ENCODE results near the gene GRIK2.

The GRIK2 gene

GRCh38 chr6:101462576-101462975 is 69.1 kb downstream of the GRIK2 start:
- no peak for DNase-seq

DNA sequence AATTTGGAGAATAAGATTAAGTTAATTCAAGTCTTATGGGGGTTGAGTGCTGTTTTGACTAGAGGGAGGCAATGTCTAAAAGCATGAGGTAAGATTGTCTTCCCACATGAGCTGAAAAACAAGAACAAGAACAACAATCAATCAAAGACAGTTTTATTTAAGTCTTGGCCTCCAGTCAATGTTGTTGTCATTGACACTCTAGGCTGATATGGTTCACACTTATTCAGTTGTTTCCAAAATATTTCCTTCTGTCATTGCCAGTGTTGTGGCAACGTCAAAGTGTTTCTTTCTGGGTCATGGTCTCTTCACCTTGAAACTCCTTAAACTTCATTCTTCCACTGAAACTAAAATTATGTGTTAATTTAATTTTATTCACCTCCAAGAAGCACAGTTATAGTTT is 72.4 kb downstream of the GRIK2 start:
- no peak for DNase-seq

DNA sequence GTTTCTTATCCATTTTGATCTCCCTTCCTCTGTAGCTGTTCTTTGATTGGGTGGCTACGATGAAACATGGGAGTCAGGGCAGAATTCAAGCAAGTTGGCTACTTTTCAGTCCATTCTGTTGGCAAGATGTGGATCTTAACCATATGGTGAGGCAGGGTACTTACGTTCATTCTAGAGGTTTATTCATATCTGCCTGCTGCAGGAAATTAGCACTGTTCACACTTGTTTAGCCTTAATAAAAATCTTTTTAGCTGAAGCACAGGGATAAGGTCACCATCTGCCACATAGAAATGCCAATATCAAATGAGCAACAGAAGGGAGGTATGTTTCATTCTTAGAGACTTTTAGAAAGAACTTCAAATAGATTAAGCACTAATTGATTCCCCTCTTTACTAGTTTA is 83.9 kb downstream of the GRIK2 start:
- DNase-seq = no peak

- no peak for DNase-seq
Measured at GRCh38 chr6:101478891-101479290, 85.4 kb downstream of the GRIK2 start.

DNA sequence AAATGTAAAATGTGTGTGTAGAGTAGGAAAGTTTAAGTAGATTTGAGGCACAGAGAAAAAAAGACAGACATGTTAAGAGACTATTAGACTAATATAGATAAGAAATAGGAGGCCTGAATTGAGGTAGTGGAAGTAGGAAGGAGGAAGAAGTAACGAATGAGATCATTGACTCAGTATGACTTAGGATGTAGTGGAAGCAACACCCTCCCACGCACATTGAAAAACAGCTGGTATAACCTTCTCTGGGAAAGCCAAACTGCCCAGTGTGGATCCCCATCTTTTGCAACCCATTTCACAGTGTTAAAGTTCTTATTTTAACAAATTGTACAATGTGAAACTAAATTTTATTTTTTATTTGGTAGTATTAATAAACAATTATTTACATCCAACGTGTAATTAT is 89.1 kb downstream of the GRIK2 start:
- DNase-seq = peak; percentile 50

DNA sequence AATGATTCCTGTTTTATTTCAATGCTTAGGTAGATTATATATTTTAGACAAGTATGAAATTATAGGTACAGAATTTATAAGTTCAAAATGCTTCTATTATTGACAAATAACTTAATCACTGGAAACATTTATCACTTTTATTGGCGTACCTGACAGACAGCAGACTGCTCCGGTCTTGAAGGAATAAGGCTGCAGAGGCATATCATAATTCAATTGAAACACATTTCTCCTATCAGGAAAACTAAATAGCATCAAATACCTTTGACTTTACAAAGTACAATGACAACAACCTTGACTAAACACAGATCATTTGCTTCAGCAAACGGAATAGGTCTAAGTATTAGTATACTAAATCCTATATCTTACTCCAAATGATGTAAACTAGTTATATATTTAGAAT is 91.3 kb downstream of the GRIK2 start:
- DNase-seq = no peak

GRCh38 chr6:101486124-101486523 is 92.6 kb downstream of the GRIK2 start:
- no peak for DNase-seq

- no peak for DNase-seq
Measured at GRCh38 chr6:101486726-101487125, 93.2 kb downstream of the GRIK2 start.

DNA sequence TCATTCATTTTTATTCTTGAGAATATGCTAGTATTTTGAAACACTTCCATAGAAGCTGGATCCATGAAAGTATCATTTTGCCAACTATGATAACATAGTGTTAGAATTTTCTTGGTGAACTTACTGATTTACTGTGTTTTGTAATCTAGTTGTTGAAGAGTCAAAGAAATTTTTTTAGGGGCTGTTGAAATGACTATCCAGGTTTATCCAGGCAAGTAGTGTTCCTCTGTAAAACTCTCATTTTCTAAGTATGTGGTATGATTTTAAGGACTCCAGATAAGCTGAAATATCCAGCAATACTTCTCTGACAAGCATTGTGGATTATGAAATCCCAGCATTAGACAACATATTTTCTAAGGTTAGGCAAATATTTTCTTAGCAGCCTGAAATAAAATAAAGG is 95.9 kb downstream of the GRIK2 start:
- DNase-seq = no peak

GRCh38 chr6:101490857-101491256 is 97.3 kb downstream of the GRIK2 start:
- DNase-seq = no peak

- no peak for DNase-seq
Measured at GRCh38 chr6:101502818-101503217, 109.3 kb downstream of the GRIK2 start.

DNA sequence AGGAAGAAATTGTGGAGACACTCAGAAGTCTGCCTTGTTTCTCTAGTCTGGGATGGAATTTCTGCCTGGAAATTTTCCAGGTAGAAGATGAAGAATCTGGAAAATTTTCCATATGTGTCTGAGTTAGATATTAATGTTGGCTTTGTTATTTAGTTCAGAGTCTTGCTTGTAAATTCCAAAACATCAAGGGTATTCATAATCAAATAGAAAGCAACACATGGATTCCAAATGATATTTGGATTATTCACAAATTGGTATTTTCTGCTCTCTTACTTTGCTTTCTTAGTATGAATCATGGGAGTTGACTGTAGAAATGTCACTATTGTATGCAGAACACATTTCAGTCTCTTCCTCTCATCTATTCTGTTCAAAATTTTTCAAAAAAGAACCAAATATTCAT is 116.0 kb downstream of the GRIK2 start:
- no peak for DNase-seq

GRCh38 chr6:101513181-101513580 is 119.7 kb downstream of the GRIK2 start:
- no peak for DNase-seq

DNA sequence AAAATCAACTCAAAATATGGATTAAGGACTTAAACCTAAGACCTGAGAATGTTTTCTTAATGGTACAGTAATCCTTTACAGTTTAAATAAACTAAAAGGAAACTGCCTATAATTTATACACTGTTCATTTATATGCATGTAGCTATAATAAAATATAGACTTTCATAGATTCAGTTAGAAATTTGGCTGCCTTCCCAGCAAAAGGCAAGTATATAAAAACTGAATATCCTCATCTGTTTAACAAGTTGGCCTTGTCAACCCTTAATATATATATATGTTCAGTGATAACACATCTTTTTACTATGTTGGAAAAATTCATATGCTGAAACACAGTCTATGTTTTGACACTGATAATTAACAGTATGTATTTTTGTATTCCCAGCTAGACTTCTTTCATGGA is 123.1 kb downstream of the GRIK2 start:
- DNase-seq = no peak

DNA sequence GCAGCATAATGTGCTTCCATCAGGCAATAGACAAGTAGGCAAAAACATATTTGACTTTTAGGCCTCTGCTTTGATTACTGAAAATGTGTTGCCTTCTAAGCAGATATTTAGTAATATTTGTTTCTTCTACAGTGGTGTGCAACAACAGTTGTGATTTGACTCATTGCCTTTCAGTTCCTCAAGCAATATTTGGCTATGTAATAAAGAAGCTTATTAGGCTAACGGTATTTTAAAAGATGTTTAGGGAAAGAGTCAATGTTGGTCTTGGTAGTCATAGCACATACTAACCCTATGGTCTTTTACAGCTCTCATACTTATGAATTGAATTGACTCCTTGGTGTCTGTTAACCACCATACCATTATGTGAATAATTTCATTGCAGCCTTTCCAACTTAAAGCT is 124.1 kb downstream of the GRIK2 start:
- no peak for DNase-seq

GRCh38 chr6:101522254-101522653 is 128.7 kb downstream of the GRIK2 start:
- no peak for DNase-seq

GRCh38 chr6:101527467-101527866 is 134.0 kb downstream of the GRIK2 start:
- DNase-seq = no peak

GRCh38 chr6:101528801-101529200 is 135.3 kb downstream of the GRIK2 start:
- DNase-seq = no peak

- DNase-seq = no peak
Measured at GRCh38 chr6:101531538-101531937, 138.0 kb downstream of the GRIK2 start.

DNA sequence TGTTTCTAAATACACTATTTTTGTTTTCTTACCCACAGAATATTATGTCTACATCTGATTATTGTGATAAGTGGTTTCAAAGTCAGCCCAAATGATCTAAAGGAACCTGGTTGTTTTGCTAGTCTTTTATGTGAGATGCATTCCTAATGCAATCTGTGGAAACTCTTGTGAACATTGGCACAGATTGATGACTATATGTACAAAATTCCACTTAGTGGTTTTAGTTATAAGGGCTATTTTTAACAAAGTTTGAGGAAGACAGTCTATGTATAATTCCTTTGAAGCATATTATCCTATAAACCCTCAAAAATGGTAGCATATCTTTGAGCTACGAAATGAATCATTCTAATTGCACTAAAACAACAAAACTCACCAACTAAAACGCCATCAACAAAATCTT is 140.9 kb downstream of the GRIK2 start:
- DNase-seq = no peak

DNA sequence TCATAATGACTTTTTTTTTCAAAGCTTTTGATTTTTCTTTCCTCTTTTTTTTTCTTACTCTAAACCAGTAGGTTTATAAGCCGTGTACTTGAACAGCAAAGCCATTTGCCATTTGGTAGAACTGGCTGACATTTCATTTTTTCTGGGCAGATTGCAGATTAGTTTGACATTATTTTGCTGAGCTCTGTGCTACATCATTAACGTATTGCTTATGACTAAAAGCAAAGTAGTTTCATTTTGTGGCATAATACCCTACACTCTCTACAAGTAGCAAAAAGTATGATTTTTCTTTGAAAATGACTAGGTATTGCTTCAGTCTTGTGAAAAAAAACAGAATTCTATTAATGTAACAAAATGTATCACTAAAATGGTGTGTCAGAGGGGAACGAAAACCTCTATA is 141.3 kb downstream of the GRIK2 start:
- no peak for DNase-seq

GRCh38 chr6:101537753-101538316 is 144.3 kb downstream of the GRIK2 start:
- no peak for DNase-seq

DNA sequence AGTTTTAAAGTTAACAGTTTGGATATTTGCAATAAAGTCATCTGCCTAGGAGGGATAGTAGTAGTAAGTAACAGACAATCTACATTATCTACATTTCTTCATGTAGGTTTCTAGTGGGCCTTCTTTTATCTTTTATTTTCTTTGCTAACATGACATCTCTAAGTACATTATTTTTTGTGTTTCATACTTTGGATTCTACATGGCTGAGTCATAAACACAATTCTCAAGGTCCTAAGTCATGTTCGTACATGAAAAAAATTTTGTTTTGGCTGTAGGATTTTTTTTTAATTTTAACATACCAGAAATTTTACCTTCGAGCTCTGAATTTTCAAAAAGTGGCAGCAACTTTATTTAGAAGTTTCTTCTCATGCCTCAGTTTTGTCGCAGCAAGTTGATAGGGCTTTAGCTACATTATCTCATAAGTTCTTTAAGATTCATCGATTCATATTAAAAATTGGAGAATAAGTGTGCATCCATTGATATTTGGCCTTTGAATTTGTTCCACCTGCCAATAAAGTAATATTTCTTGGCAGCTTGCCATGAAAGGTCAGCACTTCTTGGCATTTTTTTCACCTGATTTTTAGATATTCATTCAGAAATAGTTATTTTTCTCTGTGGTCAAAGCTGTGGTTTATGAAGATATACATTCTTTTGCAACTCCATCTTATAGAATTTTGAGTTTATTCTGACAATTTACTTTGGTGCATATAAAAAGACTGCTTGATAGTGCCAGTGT is 146.2 kb downstream of the GRIK2 start:
- no peak for DNase-seq

DNA sequence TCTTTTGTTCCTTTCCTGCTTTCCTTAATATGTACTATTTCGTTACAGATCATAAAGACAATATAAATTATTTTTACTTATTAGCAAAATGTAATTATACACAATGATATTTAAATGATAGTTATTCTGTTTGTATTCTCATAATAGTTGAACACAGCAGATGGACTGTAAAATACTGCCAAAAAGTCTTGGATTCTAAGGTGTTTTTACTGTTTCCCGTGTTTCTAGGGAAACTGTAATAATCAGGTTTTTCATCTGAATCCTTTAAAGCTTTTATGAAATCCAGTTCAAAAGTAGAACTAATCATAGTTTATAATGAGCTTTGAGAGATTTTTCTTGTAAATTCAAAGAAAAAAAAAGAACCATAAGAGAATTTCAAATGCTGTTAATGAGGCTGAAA is 148.4 kb downstream of the GRIK2 start:
- DNase-seq = no peak

GRCh38 chr6:101543796-101544195 is 150.3 kb downstream of the GRIK2 start:
- DNase-seq = no peak
